ENCODE measurements around the gene CDKN2AIP. TPM values are rescaled to one million over a fixed set of nuclear protein-coding genes. Genes with fewer than 3 reads are reported as not detected.

Gene CDKN2AIP
- total RNA-seq, 1 donor from 2014 or later, result 9.4 TPM

- H3K4me1 Mint-ChIP-seq (ENCODE audit: low read depth), result peaks cover 39% of the 10 kb centered on the region
- peaks cover 21% of the 10 kb centered on the region for H3K36me3 Mint-ChIP-seq (ENCODE audit: low read depth)
- H3K9me3 Mint-ChIP-seq (ENCODE audit: low read depth), result no peaks in the 10 kb centered on the region
- no peak overlapping the region for H3K27ac Mint-ChIP-seq (ENCODE audit: unreplicated experiment)
- H3K27me3 Mint-ChIP-seq (ENCODE audit: low read depth), result no peaks in the 10 kb centered on the region
- H3K4me3 Mint-ChIP-seq (ENCODE audit: unreplicated experiment), result no peak overlapping the region
- no peak for DNase-seq (ENCODE audit: low spot score)
- TF ChIP-seq CTCF (IDR thresholded peaks at IDR 0.05), result no peak
Measured at GRCh38 chr4:183447646-183448045, 3.2 kb downstream of the CDKN2AIP start.

GRCh38 chr4:183448436-183448835 is 4.0 kb downstream of the CDKN2AIP start:
- Mint-ChIP-seq H3K4me1 (ENCODE audit: low read depth) (peaks cover 35% of the 10 kb centered on the region), H3K9me3 (ENCODE audit: low read depth) (no peaks in the 10 kb centered on the region), H3K27me3 (ENCODE audit: low read depth) (no peaks in the 10 kb centered on the region), H3K36me3 (ENCODE audit: low read depth) (peaks cover 21% of the 10 kb centered on the region), H3K4me3 (ENCODE audit: unreplicated experiment) (no peak overlapping the region), H3K27ac (ENCODE audit: unreplicated experiment) (no peak overlapping the region)
- TF ChIP-seq CTCF (IDR thresholded peaks at IDR 0.05), result no peak
- no peak for DNase-seq (ENCODE audit: low spot score)

GRCh38 chr4:183449193-183449882 is 4.9 kb downstream of the CDKN2AIP start:
- Mint-ChIP-seq H3K27me3 (ENCODE audit: low read depth) (no peaks in the 10 kb centered on the region), H3K9me3 (ENCODE audit: low read depth) (no peaks in the 10 kb centered on the region), H3K36me3 (ENCODE audit: low read depth) (peaks cover 21% of the 10 kb centered on the region), H3K27ac (ENCODE audit: unreplicated experiment) (peak overlapping the region; percentile 76), H3K4me3 (ENCODE audit: unreplicated experiment) (no peak overlapping the region), H3K4me1 (ENCODE audit: low read depth) (peaks cover 31% of the 10 kb centered on the region)
- no peak for DNase-seq (ENCODE audit: low spot score)
- TF ChIP-seq CTCF (IDR thresholded peaks at IDR 0.05), result no peak

GRCh38 chr4:183450108-183450507 is 5.7 kb downstream of the CDKN2AIP start:
- no peak for DNase-seq (ENCODE audit: low spot score)
- Mint-ChIP-seq H3K27me3 (ENCODE audit: low read depth) (no peaks in the 10 kb centered on the region), H3K36me3 (ENCODE audit: low read depth) (peaks cover 21% of the 10 kb centered on the region), H3K4me3 (ENCODE audit: unreplicated experiment) (no peak overlapping the region), H3K4me1 (ENCODE audit: low read depth) (peaks cover 31% of the 10 kb centered on the region), H3K9me3 (ENCODE audit: low read depth) (peaks cover 2% of the 10 kb centered on the region), H3K27ac (ENCODE audit: unreplicated experiment) (no peak overlapping the region)
- no peak for TF ChIP-seq CTCF (IDR thresholded peaks at IDR 0.05)

GRCh38 chr4:183455431-183456195 is 11.2 kb downstream of the CDKN2AIP start:
- TF ChIP-seq CTCF (IDR thresholded peaks at IDR 0.05), result no peak
- peaks cover 7% of the 10 kb centered on the region for H3K9me3 Mint-ChIP-seq (ENCODE audit: low read depth)
- H3K36me3 Mint-ChIP-seq (ENCODE audit: low read depth), result peaks cover 1% of the 10 kb centered on the region
- no peaks in the 10 kb centered on the region for H3K27me3 Mint-ChIP-seq (ENCODE audit: low read depth)
- peaks cover 5% of the 10 kb centered on the region for H3K4me1 Mint-ChIP-seq (ENCODE audit: low read depth)
- no peak for DNase-seq (ENCODE audit: low spot score)
- no peak overlapping the region for H3K4me3 Mint-ChIP-seq (ENCODE audit: unreplicated experiment)
- no peak overlapping the region for H3K27ac Mint-ChIP-seq (ENCODE audit: unreplicated experiment)
